Gastrocnemius medialis (tissue), 4 donors: ENCODE measurements around the gene MINPP1.

ENCODE experiments used
- CTCF ChIP-seq, 5 experiments: fragments of 450-650 bp in 3 of 5; fragments of 200-600 bp in 2 of 5; sonication (generic) in 2 of 5; IDR thresholded peaks in 4 of 5; conservative IDR thresholded peaks in 1 of 5; 1 replicate in 4 of 5; 2 replicates in 1 of 5; pipeline ENCODE4 v1.5.1; 2016 to 2019; ENCODE audit warnings: antibody characterized with exemption in 5 of 5, mild to moderate bottlenecking in 3 of 5, moderate library complexity in 3 of 5
- POLR2A ChIP-seq, 2 donors: fragments of 450-650 bp; IDR thresholded peaks; one replicate each; pipeline ENCODE4 v1.6.1; 2017; ENCODE audit warnings: antibody characterized with exemption in 2 of 2, mild to moderate bottlenecking in 2 of 2, moderate library complexity in 2 of 2

GRCh38 chr10:87504307-87504639, 420 bp upstream of the MINPP1 start:
- TF ChIP-seq CTCF (IDR thresholded peaks at IDR 0.05 in 4 of 5, conservative IDR thresholded peaks at IDR 0.05 in 1 of 5) (no peak), POLR2A (IDR thresholded peaks at IDR 0.05) (no peak)
